GM23248 (cell line): ENCODE measurements around the gene LRRC28. TPM values are rescaled to one million over a fixed set of nuclear protein-coding genes. Genes with fewer than 3 reads are reported as not detected.

Experiments used
- DNase-seq: peaks from one replicate; pipeline ENCODE4 v3.0.0-alpha.2; 2015
- H2AFZ ChIP-seq: fragments of 200-600 bp; sonication (generic); 2 replicates; pipeline ENCODE4 v1.6.1; 2016; ENCODE audit warnings: antibody characterized with exemption
- H3F3A ChIP-seq: fragments of 200-600 bp; sonication (generic); 2 replicates; pipeline ENCODE4 v1.6.1; 2016; ENCODE audit warnings: mild to moderate bottlenecking, antibody characterized with exemption, mixed run types; ENCODE audit not compliant: insufficient read depth
- H3K27ac ChIP-seq: fragments of 200-600 bp; sonication (generic); 2 replicates; pipeline ENCODE4 v1.5.1; 2016; ENCODE audit warnings: mild to moderate bottlenecking
- H3K27me3 ChIP-seq: fragments of 200-600 bp; sonication (generic); replicated peaks from 2 replicates; pipeline ENCODE4 v1.6.1; 2016; ENCODE audit warnings: mild to moderate bottlenecking; ENCODE audit not compliant: insufficient read depth
- H3K36me3 ChIP-seq: fragments of 200-600 bp; sonication (generic); 2 replicates; pipeline ENCODE4 v1.6.1; 2016; ENCODE audit warnings: low read depth, mild to moderate bottlenecking
- H3K4me1 ChIP-seq: fragments of 200-600 bp; sonication (generic); 2 replicates; pipeline ENCODE4 v1.6.1; 2016; ENCODE audit warnings: mild to moderate bottlenecking; ENCODE audit not compliant: insufficient read depth
- H3K4me2 ChIP-seq: fragments of 200-600 bp; sonication (generic); one replicate; pipeline ENCODE4 v1.6.1; 2016; ENCODE audit warnings: mild to moderate bottlenecking; ENCODE audit not compliant: unreplicated experiment
- H3K4me3 ChIP-seq: fragments of 200-600 bp; sonication (generic); 2 replicates; pipeline ENCODE4 v1.5.1; 2016; ENCODE audit warnings: mild to moderate bottlenecking
- H3K79me2 ChIP-seq: fragments of 200-600 bp; sonication (generic); 2 replicates; pipeline ENCODE4 v1.6.1; 2016; ENCODE audit warnings: mild to moderate bottlenecking; ENCODE audit not compliant: insufficient read depth
- H3K9ac ChIP-seq: fragments of 200-600 bp; sonication (generic); 2 replicates; pipeline ENCODE4 v1.6.1; 2016; ENCODE audit warnings: mild to moderate bottlenecking
- H3K9me2 ChIP-seq: fragments of 200-600 bp; sonication (generic); 2 replicates; pipeline ENCODE4 v1.6.1; 2016; ENCODE audit warnings: mixed run types, mild to moderate bottlenecking, moderate library complexity; ENCODE audit not compliant: insufficient read depth
- H3K9me3 ChIP-seq: fragments of 200-600 bp; sonication (generic); one replicate; pipeline ENCODE4 v1.6.1; 2017; ENCODE audit warnings: low read depth
- H4K20me1 ChIP-seq: fragments of 200-600 bp; sonication (generic); 2 replicates; pipeline ENCODE4 v1.6.0; 2016; ENCODE audit not compliant: insufficient read depth
- EZH2 ChIP-seq: fragments of 200-600 bp; sonication (generic); IDR thresholded peaks from 2 replicates; pipeline ENCODE4 v1.6.1; 2018; ENCODE audit warnings: antibody characterized with exemption, mild to moderate bottlenecking; ENCODE audit not compliant: insufficient read depth, poor library complexity, severe bottlenecking
- EZH2phosphoT487 ChIP-seq: fragments of 200-600 bp; sonication (generic); IDR thresholded peaks from 2 replicates; pipeline ENCODE4 v1.6.1; 2018; ENCODE audit warnings: antibody characterized with exemption, moderate library complexity, mild to moderate bottlenecking, low read depth; ENCODE audit not compliant: insufficient read depth
- WGBS, 2 experiments: methylation state at CpG; one replicate each; pipeline ENCODE4 v1.1.6; 2015 to 2017; ENCODE audit warnings: low lambda C conversion rate in 2 of 2, low coverage in 1 of 2; ENCODE audit errors: missing lambda C conversion rate in 2 of 2; 5-methylcytosine and 5-hydroxymethylcytosine counted together
- in situ Hi-C: fragments of 300-500 bp; cut with MboI; formaldehyde crosslinking; loops from 2 replicates; pipeline ENCODE4 v1.15.0; 2020
- polyA plus RNA-seq: library from polyadenylated mRNA; unstranded; fragments of >200 nt; fragmentation: Nextera tagmentation; extraction: Ambion mirVana; gene quantifications from 2 replicates; pipeline ENCODE4 v1.2.1, GENCODE V29; 2016
- total RNA-seq: library from RNA; depleted of rRNA; stranded (reverse); fragments of >200 nt; shearing (Covaris generic); gene quantifications from 2 replicates; pipeline ENCODE4 v1.2.3, GENCODE V29; 2014

Gene LRRC28
- total and polyA plus RNA-seq, 2 experiments from 2014 or later = 18.4 to 30.8 TPM

- H3K4me1 ChIP-seq = peaks cover 19% of the 10 kb centered on the region
- H3K9ac ChIP-seq = no peak overlapping the region
- no peaks in the 10 kb centered on the region for H3K9me2 ChIP-seq
- in situ Hi-C loops = no loop called here
- no peaks in the 10 kb centered on the region for H4K20me1 ChIP-seq
- no peak for DNase-seq
- 95 to 98% methylated on average over 4 of the region's 4 CpGs for WGBS, 2 experiments
- no peak overlapping the region for H3K4me2 ChIP-seq
- no peak for TF ChIP-seq EZH2phosphoT487
- TF ChIP-seq EZH2 = no peak
- H3F3A ChIP-seq = peaks cover 12% of the 10 kb centered on the region
- no peaks in the 10 kb centered on the region for H3K9me3 ChIP-seq
- no peak overlapping the region for H2AFZ ChIP-seq
- H3K36me3 ChIP-seq = no peaks in the 10 kb centered on the region
- H3K27me3 ChIP-seq = no peaks in the 10 kb centered on the region
- no peak overlapping the region for H3K27ac ChIP-seq
- no peak overlapping the region for H3K4me3 ChIP-seq
- no peaks in the 10 kb centered on the region for H3K79me2 ChIP-seq
Observed at GRCh38 chr15:99410477-99410876, 159.2 kb downstream of the LRRC28 start.

GRCh38 chr15:99411234-99411633 lies 160.0 kb downstream of the LRRC28 start:
- no peak for TF ChIP-seq EZH2phosphoT487
- no peak for TF ChIP-seq EZH2
- DNase-seq = no peak
- Histone ChIP-seq H3K9me3 (no peaks in the 10 kb centered on the region), H3K9ac (no peak overlapping the region), H3K9me2 (no peaks in the 10 kb centered on the region), H3F3A (peaks cover 12% of the 10 kb centered on the region), H4K20me1 (no peaks in the 10 kb centered on the region), H3K27ac (no peak overlapping the region), H2AFZ (no peak overlapping the region), H3K79me2 (no peaks in the 10 kb centered on the region), H3K4me3 (no peak overlapping the region), H3K4me1 (peaks cover 19% of the 10 kb centered on the region), H3K36me3 (no peaks in the 10 kb centered on the region), H3K27me3 (no peaks in the 10 kb centered on the region), H3K4me2 (no peak overlapping the region)
- WGBS, 2 experiments = 86 to 87% methylated on average over 8 of the region's 8 CpGs
- in situ Hi-C loops = no loop called here

- H3K9me2 ChIP-seq = no peaks in the 10 kb centered on the region
- DNase-seq = no peak
- H3K27ac ChIP-seq = no peak overlapping the region
- H3K4me2 ChIP-seq = no peak overlapping the region
- H3K27me3 ChIP-seq = no peaks in the 10 kb centered on the region
- H2AFZ ChIP-seq = no peak overlapping the region
- H3K4me3 ChIP-seq = no peak overlapping the region
- H3K4me1 ChIP-seq = peaks cover 19% of the 10 kb centered on the region
- TF ChIP-seq EZH2phosphoT487 (no peak), EZH2 (no peak)
- H3F3A ChIP-seq = peaks cover 12% of the 10 kb centered on the region
- no peaks in the 10 kb centered on the region for H3K9me3 ChIP-seq
- no peaks in the 10 kb centered on the region for H3K79me2 ChIP-seq
- in situ Hi-C loops = no loop called here
- no peaks in the 10 kb centered on the region for H4K20me1 ChIP-seq
- WGBS, 2 experiments = 95 to 96% methylated on average over 6 of the region's 6 CpGs
- no peak overlapping the region for H3K9ac ChIP-seq
- no peaks in the 10 kb centered on the region for H3K36me3 ChIP-seq
Observed at GRCh38 chr15:99412082-99412481, 160.8 kb downstream of the LRRC28 start.

GRCh38 chr15:99412626-99413025 lies 161.3 kb downstream of the LRRC28 start:
- no peak overlapping the region for H3K27ac ChIP-seq
- H3K4me1 ChIP-seq = peaks cover 19% of the 10 kb centered on the region
- H3K36me3 ChIP-seq = no peaks in the 10 kb centered on the region
- no peaks in the 10 kb centered on the region for H3K9me3 ChIP-seq
- no peaks in the 10 kb centered on the region for H3K79me2 ChIP-seq
- H3K27me3 ChIP-seq = no peaks in the 10 kb centered on the region
- H3K9me2 ChIP-seq = no peaks in the 10 kb centered on the region
- WGBS, 2 experiments = 89% methylated on average over 8 of the region's 8 CpGs
- no peak overlapping the region for H3K4me2 ChIP-seq
- no peak for DNase-seq
- H3K9ac ChIP-seq = no peak overlapping the region
- H3K4me3 ChIP-seq = no peak overlapping the region
- H4K20me1 ChIP-seq = no peaks in the 10 kb centered on the region
- no peak overlapping the region for H2AFZ ChIP-seq
- TF ChIP-seq EZH2 (no peak), EZH2phosphoT487 (no peak)
- in situ Hi-C loops = no loop called here
- H3F3A ChIP-seq = peaks cover 12% of the 10 kb centered on the region

- H3K9me3 ChIP-seq = no peaks in the 10 kb centered on the region
- no peak overlapping the region for H2AFZ ChIP-seq
- no peak for DNase-seq
- in situ Hi-C loops = no loop called here
- no peaks in the 10 kb centered on the region for H3K36me3 ChIP-seq
- peaks cover 6% of the 10 kb centered on the region; the same call in 1 of the 2 replicates for H3K4me1 ChIP-seq
- no peak overlapping the region for H3K4me3 ChIP-seq
- TF ChIP-seq EZH2 (no peak), EZH2phosphoT487 (no peak)
- WGBS, 2 experiments = 91% methylated on average over 20 to 21 of the region's 21 CpGs
- H3K9ac ChIP-seq = no peak overlapping the region
- H3K27me3 ChIP-seq = no peaks in the 10 kb centered on the region
- no peak overlapping the region for H3K27ac ChIP-seq
- no peaks in the 10 kb centered on the region for H3K79me2 ChIP-seq
- H4K20me1 ChIP-seq = no peaks in the 10 kb centered on the region
- H3F3A ChIP-seq = no peaks in the 10 kb centered on the region
- H3K9me2 ChIP-seq = no peaks in the 10 kb centered on the region
- H3K4me2 ChIP-seq = no peak overlapping the region
Observed at GRCh38 chr15:99413955-99414754, 162.9 kb downstream of the LRRC28 start.
